Fibroblast of lung (primary cell): ENCODE results near the gene CHRND.

Experiments
- EZH2 ChIP-seq: IDR thresholded peaks from 2 replicates; pipeline ENCODE4 v1.5.1; 2012; ENCODE audit warnings: low read length, control low read depth, mild to moderate bottlenecking; ENCODE audit errors: missing control alignments
- TF ChIP-seq, protein P1 (sequence below), 2 donors: IDR thresholded peaks in 1 of 2; conservative IDR thresholded peaks in 1 of 2; 1 replicate in 1 of 2; 2 replicates in 1 of 2; pipeline ENCODE4 v1.5.1; 2011 to 2012; ENCODE audit warnings: low read length in 2 of 2, control low read depth in 1 of 2, inconsistent platforms in 1 of 2, low read depth in 1 of 2, mild to moderate bottlenecking in 1 of 2

DNA sequence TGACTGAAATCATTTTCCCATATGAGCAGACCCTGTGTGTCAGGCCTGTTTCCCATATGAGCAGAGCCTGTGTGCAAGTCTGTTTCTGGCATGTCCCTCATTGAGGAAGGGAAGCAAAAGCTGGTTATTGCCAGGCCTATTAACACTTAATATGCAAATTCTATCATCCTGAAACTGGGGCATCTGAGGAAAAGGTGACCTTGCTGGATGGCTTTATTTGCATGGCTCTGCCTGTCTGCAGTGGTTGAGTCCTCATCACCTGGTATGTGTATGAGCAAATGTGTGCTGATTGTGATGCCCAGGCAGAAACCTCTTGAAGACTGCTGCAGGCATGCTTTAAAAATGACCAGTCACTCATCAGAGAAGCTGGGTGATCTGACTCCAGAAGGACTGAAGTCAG lies 55.8 kb downstream of the CHRND start:
- TF ChIP-seq, protein P1, sequence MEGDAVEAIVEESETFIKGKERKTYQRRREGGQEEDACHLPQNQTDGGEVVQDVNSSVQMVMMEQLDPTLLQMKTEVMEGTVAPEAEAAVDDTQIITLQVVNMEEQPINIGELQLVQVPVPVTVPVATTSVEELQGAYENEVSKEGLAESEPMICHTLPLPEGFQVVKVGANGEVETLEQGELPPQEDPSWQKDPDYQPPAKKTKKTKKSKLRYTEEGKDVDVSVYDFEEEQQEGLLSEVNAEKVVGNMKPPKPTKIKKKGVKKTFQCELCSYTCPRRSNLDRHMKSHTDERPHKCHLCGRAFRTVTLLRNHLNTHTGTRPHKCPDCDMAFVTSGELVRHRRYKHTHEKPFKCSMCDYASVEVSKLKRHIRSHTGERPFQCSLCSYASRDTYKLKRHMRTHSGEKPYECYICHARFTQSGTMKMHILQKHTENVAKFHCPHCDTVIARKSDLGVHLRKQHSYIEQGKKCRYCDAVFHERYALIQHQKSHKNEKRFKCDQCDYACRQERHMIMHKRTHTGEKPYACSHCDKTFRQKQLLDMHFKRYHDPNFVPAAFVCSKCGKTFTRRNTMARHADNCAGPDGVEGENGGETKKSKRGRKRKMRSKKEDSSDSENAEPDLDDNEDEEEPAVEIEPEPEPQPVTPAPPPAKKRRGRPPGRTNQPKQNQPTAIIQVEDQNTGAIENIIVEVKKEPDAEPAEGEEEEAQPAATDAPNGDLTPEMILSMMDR (conservative IDR thresholded peaks at IDR 0.05 in 1 of 2, IDR thresholded peaks at IDR 0.05 in 1 of 2; ENCODE audit: low read depth in 1 of 2, low read length in 2 of 2) = no peak
- no peak for TF ChIP-seq EZH2
